SK-N-MC (cell line): ENCODE data around the gene ABHD2.

Experiments used
- EZH2 ChIP-seq: fragments of 200-600 bp; sonication (generic); IDR thresholded peaks from one replicate; pipeline ENCODE4 v1.6.1; 2017; ENCODE audit warnings: antibody characterized with exemption
- FOXP2 ChIP-seq: optimal IDR thresholded peaks from 2 replicates; pipeline ENCODE3; 2011; ENCODE audit warnings: mild to moderate bottlenecking, moderate library complexity; ENCODE audit not compliant: insufficient read depth; ENCODE audit errors: extremely low read length, control extremely low read depth
- POLR2AphosphoS5 ChIP-seq: IDR thresholded peaks from 2 replicates; pipeline ENCODE4 v1.6.1; 2012; ENCODE audit warnings: mild to moderate bottlenecking, low read depth, low read length, borderline replicate concordance

DNA sequence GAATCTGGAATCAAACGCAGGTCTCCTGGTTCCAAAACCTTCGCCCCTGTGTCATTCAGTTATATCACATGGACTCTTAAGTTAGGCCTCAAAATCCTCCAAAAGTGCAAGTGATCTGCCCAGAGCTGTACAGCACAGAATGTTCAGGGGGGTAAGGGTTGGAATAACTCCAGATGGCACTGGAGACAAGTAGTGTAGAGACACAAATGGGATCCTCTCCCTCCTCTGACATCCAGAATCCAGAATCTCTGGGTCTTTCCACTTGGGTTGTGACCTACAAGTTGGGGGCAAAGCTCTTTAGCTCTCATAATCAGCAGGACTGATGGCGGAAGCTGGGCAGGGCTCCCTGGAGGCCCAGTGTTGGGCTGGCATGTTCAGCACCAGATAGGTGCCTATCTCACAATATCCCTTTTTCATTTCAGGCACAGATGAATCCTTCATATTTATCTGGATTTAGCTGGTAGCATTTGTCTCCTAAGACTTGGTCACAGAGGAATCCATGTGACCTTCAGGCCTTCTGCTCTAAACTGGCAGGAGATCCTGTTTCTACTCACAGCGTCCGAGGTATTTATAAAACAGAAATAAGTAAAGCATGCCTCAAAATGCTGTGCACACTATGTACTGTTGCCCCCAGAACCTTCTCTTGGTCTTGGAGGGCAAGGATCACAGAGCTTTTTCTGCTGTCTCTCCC lies 15.4 kb downstream of the ABHD2 start:
- TF ChIP-seq POLR2AphosphoS5 (no peak), EZH2 (no peak), FOXP2 (no peak)
